GM12865 (cell line): ENCODE data around the gene SPSB4.
A peak's percentile ranks its signal among the peaks of the same experiment; 100 is the strongest.
"Not testable (repeated sequence)": the region's sequence is repeated elsewhere in the genome, so short reads cannot be mapped to it uniquely, and the experiment has no call there.

Experiments used
- DNase-seq: peaks from one replicate; pipeline ENCODE4 v3.0.0; 2010; ENCODE audit warnings: low read depth
- H3K4me3 ChIP-seq: 2 replicates; pipeline ENCODE4 v1.5.1; 2011; ENCODE audit warnings: mild to moderate bottlenecking, low read depth, low read length, control low read depth
- TF ChIP-seq, protein P1 (sequence below): IDR thresholded peaks from 2 replicates; pipeline ENCODE4 v1.5.1; 2011; ENCODE audit warnings: low read length, control low read depth, low read depth, inconsistent platforms; ENCODE audit not compliant: insufficient read depth; ENCODE audit errors: missing control alignments

The SPSB4 gene

DNA sequence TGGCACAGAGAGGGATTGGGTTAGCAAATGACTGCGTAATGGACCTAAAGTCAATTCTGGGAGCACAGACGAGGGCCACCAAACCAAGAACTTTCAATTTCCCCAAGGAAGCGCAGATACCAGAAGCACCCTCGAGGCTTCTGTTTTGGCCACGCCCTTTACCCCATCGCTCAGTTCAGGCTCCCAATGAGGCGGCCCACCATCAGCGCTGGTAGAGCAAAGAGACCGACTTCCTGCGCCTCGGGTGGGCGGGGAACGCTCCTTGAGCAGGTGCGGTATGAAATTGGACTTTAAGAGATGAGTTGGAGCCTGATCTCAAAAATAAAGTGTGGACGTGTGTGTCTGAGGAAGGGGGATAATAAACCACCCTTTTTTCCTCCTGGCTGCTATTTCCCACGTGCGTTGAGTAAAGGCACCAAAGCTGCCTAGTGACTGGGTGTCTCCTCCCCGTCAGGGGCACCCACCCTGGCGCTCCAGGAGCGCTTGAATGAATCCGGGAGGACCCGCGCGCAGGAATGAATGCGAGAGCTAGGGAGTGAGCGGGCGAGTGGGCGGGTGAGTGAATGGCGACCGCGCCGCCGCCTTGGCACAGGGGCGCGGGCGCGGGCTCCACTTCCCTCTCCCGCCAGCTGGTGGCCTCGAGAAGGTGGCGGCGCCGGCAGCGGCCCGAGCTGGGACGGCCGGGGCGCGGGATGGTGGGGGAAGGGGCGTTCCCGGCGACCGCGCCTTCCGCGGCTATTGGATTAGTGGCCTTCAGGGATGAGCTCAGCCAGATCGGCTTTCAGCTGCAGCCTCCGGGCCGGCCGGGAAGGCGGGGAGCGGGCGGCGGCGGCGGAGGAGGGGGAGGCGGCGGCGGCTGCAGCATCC, at the start of gene SPSB4:
SPSB4 (plus strand) TSS at position 772 of the 867 bp plus-strand sequence. CDS start 14,758 bp downstream, outside the sequence.
- no peak for DNase-seq
- TF ChIP-seq, protein P1, sequence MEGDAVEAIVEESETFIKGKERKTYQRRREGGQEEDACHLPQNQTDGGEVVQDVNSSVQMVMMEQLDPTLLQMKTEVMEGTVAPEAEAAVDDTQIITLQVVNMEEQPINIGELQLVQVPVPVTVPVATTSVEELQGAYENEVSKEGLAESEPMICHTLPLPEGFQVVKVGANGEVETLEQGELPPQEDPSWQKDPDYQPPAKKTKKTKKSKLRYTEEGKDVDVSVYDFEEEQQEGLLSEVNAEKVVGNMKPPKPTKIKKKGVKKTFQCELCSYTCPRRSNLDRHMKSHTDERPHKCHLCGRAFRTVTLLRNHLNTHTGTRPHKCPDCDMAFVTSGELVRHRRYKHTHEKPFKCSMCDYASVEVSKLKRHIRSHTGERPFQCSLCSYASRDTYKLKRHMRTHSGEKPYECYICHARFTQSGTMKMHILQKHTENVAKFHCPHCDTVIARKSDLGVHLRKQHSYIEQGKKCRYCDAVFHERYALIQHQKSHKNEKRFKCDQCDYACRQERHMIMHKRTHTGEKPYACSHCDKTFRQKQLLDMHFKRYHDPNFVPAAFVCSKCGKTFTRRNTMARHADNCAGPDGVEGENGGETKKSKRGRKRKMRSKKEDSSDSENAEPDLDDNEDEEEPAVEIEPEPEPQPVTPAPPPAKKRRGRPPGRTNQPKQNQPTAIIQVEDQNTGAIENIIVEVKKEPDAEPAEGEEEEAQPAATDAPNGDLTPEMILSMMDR = no peak
- H3K4me3 ChIP-seq = no peak within 1 kb of the TSS

DNA sequence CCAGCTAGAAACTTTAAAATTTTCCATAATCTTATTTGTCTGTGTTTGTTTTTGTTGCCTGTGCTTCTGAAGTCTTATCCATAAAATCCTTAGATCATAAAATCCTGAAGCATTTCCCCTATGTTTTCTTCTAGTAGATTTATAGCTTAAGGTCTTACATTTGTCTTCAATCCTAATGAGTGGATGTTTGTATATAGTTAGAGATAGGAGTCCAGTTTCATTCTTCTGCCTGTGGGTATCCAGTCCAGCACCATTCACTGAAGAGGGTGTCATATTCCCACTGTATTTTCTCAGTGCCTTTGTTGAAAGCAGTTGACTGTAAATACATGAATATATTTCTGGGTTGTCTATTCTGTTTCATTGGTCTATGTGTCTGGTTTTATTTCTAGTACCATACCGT, 44.8 kb upstream of the SPSB4 start:
- TF ChIP-seq, protein P1 = no peak
- H3K4me3 ChIP-seq = no peak overlapping the region
- DNase-seq = no peak

DNA sequence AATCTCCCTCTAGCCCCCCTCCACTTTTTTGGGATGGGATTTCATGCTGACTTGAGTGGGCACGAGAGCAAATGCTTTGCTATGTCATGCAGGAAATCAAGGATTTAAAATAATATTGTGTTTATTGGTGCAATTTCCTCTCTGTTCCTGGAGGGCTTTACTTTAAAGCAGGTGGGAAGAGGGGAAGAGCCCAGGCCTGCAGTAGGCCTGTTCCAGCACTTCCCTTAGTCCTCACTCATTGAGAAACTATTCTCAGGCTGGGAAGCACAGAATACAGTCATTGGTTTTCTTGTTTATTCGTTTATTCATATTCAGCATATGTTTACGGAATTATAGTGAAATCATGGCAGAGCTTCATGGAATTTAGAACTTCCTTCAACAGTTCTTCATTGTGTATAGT, 41.7 kb upstream of the SPSB4 start:
- DNase-seq = no peak
- TF ChIP-seq, protein P1 = no peak
- H3K4me3 ChIP-seq = no peak overlapping the region

DNA sequence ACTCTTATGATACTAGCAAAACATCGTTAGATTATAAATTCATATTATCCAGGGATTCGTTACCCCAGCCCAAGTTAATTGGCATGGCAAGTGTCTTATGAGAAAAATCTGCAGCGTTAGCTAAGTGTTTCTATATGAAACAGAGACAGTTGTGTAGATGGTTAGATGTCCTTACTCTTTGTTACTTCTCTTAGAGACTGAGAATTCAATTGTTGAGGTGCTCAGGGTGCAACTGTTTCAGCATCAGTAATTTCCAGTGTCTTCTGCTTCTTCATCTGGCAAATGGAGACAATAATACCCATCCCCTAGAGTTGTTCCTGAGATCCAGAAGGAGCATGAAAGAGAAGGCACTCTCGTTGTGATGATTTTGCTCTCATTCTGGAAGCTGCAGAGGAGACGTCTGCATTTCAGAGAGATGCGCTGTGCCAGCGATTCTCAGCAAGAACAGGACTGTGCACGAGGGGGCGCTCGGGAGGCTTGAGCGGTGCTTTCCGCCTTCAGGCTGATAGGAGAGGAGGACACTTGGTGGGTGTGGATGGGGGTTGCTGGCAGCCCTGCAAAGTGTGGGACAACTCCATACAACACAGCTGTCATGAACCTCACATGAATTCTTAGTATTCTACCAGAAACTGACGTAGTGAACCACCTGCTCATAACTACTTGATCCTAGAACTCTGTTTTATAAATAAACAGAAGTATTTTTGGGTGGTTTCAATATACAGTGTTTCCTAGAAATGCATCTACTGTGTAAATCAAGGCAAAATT, 39.7 kb upstream of the SPSB4 start:
- DNase-seq = peak; percentile 67
- TF ChIP-seq, protein P1 = peak; percentile 84
- H3K4me3 ChIP-seq = no peak overlapping the region

DNA sequence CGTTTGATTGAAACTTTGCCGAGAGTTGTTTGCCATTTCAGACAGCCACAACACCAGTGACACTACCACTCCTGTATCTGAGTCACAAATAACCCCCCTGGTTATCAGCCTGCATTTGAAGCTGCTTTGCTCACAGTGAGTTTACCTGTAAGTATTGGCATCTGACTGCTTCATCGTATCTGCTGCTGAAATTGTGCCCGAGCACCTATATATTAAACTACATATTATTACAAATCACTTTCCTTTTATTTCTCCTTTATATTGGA, 39.2 kb upstream of the SPSB4 start:
- DNase-seq = no peak
- TF ChIP-seq, protein P1 = no peak
- H3K4me3 ChIP-seq = no peak overlapping the region

DNA sequence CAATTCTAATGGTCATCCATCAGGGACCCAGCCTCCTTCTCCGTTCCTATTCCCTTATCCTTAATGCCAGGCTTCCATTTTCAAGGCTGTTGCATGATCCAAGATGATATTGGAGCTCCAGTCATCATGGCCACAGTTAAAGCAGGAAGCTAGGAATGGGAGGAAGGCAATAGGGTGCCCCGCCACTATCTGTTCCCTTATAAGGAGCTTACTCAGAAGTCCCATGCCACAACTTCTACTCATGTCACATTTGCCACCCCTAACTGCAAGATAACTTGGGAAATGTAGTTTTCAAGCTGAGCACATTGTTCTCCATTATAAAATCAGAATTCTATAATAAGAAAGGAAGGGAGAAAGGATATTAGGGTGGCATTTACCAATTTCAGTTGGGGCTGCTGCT, 38.6 kb upstream of the SPSB4 start:
- TF ChIP-seq, protein P1 = no peak
- no peak for DNase-seq
- no peak overlapping the region for H3K4me3 ChIP-seq

DNA sequence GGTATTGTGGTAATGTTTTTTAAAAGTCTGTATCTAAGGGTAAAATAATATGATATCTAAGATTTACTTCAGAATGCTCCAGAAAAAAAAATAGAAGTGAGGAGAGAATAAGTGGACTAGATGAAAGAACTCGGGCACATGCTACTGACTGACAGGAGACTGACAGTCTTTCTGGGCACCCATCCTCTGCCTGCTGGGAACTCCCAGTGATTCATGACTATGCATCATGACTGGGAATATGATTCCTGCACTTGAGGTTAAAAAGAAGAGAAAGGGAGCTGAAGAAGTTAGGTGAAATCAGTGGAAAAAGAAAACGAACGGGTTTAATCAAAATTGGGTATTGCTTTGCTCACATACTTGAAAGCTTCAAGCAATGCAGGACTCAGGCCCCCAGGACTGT, 35.7 kb upstream of the SPSB4 start:
- DNase-seq = no peak
- TF ChIP-seq, protein P1 = no peak
- no peak overlapping the region for H3K4me3 ChIP-seq

DNA sequence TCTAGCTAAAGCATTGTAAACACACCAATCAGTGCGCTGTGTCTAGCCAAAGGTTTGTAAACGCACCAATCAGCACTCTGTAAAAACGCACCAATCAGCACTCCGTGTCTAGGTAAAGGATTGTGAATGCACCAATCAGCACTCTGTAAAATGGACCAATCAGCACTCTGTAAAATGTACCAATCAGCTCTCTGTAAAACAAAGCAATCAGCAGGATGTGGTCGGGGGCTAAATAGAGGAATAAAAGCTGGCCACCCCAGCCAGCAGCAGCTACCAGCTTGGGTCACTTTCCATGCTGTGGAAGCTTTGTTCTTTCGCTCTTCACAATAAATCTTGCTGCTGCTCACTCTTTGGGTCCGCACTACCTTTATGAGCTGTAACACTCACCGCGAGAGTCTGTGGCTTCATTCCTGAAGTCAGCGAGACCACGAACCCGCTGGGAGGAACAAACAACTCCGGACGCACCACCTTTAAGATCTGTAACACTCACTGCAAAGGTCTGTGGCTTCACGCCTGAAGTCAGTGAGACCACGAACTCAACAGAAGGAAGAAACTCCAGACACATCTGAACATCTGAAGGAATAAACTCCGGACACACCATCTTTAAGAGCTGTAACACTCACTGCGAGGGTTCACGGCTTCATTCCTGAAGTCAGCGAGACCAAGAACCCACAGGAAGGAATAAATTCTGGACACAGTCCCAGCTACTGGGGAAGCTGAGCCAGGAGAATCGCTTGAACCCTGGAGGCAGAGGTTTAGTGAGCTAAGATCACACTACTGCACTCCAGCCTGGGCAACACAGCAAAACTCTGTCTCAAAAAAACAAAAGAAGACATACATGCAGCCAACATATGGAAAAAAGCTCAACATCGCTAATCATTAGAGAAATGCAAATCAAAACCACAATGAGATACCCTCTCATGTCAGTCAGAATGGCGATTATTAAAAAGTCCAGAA, 33.5 kb upstream of the SPSB4 start:
- DNase-seq = not testable (repeated sequence)

More for the DNA sequence above, 33.5 kb upstream of the SPSB4 start:
- not testable (repeated sequence) for H3K4me3 ChIP-seq
